HG02981 (cell line): ENCODE data around the gene RAD51B.
"Not testable (repeated sequence)": the region's sequence is repeated elsewhere in the genome, so short reads cannot be mapped to it uniquely, and the experiment has no call there.

Source experiments
- ATAC-seq: cut with Tn5 transposase; IDR thresholded peaks from one replicate; pipeline ENCODE4 v1.9.1; 2021; ENCODE audit warnings: mild to moderate bottlenecking, moderate library complexity; ENCODE audit not compliant: unreplicated experiment

RAD51B gene

GRCh38 chr14:68413509-68413908 is 593.9 kb downstream of the RAD51B start:
- no peak for ATAC-seq

GRCh38 chr14:68414121-68414520 is 594.5 kb downstream of the RAD51B start:
- ATAC-seq, result no peak

- no peak for ATAC-seq
These were observed 596.6 kb downstream of the RAD51B start for GRCh38 chr14:68416171-68416570.

- no peak for ATAC-seq
These were observed 597.6 kb downstream of the RAD51B start for GRCh38 chr14:68417009-68417650.

- ATAC-seq, result no peak
These were observed 598.9 kb downstream of the RAD51B start for GRCh38 chr14:68418174-68419118.

- ATAC-seq, result no peak
These were observed 600.8 kb downstream of the RAD51B start for GRCh38 chr14:68420350-68420749.

GRCh38 chr14:68421116-68421515 is 601.5 kb downstream of the RAD51B start:
- ATAC-seq, result no peak

- ATAC-seq, result no peak
These were observed 604.1 kb downstream of the RAD51B start for GRCh38 chr14:68423686-68424085.

- ATAC-seq, result no peak
These were observed 605.0 kb downstream of the RAD51B start for GRCh38 chr14:68424443-68425172.

GRCh38 chr14:68426661-68427549 is 607.3 kb downstream of the RAD51B start:
- no peak for ATAC-seq

GRCh38 chr14:68427550-68427890 is 607.9 kb downstream of the RAD51B start:
- ATAC-seq, result no peak

GRCh38 chr14:68428900-68429299 is 609.3 kb downstream of the RAD51B start:
- not testable (repeated sequence) for ATAC-seq

- not testable (repeated sequence) for ATAC-seq
These were observed 614.6 kb downstream of the RAD51B start for GRCh38 chr14:68434173-68434572.

GRCh38 chr14:68435631-68436030 is 616.1 kb downstream of the RAD51B start:
- not testable (repeated sequence) for ATAC-seq

GRCh38 chr14:68439676-68440075 is 620.1 kb downstream of the RAD51B start:
- no peak for ATAC-seq

- no peak for ATAC-seq
These were observed 621.2 kb downstream of the RAD51B start for GRCh38 chr14:68440820-68441219.

- ATAC-seq, result no peak
These were observed 622.0 kb downstream of the RAD51B start for GRCh38 chr14:68441542-68441941.

GRCh38 chr14:68442828-68443629 is 623.5 kb downstream of the RAD51B start:
- ATAC-seq, result no peak

- no peak for ATAC-seq
These were observed 625.0 kb downstream of the RAD51B start for GRCh38 chr14:68444449-68445168.
